K562 (cell line): ENCODE measurements around the gene MPL. TPM values are rescaled to one million over a fixed set of nuclear protein-coding genes. Genes with fewer than 3 reads are reported as not detected.

Source experiments
- ARID1B ChIP-seq: fragments of 450-650 bp; IDR thresholded peaks from 2 replicates; pipeline ENCODE4 v1.6.1; 2016; ENCODE audit warnings: antibody characterized with exemption, mild to moderate bottlenecking, inconsistent platforms
- ATF1 ChIP-seq, 2 experiments: fragments of 450-650 bp in 1 of 2; IDR thresholded peaks; 2 replicates each; pipeline ENCODE4 v1.6.1; 2016; ENCODE audit warnings: missing compliant biosample characterization in 1 of 2, missing genetic modification characterization in 1 of 2
- CBX8 ChIP-seq: fragments of 200-600 bp; sonication (generic); IDR thresholded peaks from 2 replicates; pipeline ENCODE4 v1.6.1; 2012; ENCODE audit warnings: borderline replicate concordance, mixed run types, low read depth, mild to moderate bottlenecking, moderate library complexity, mixed read lengths, low read length, control low read depth, inconsistent platforms; ENCODE audit not compliant: poor library complexity, severe bottlenecking; ENCODE audit errors: extremely low read depth
- CCAR2 ChIP-seq: fragments of 200-400 bp; formaldehyde crosslinking; IDR thresholded peaks from 2 replicates; pipeline ENCODE4 v1.6.1; 2017; ENCODE audit warnings: mild to moderate bottlenecking, low read depth, low read length
- CHD1 ChIP-seq: fragments of 200-600 bp; sonication (generic); IDR thresholded peaks from one replicate; pipeline ENCODE4 v1.6.1; 2012; ENCODE audit warnings: mild to moderate bottlenecking, moderate library complexity, low read length, inconsistent platforms
- CTBP1 ChIP-seq: fragments of 450-650 bp; IDR thresholded peaks from 2 replicates; pipeline ENCODE4 v1.6.1; 2016; ENCODE audit warnings: borderline replicate concordance
- FOS ChIP-seq: IDR thresholded peaks from 3 replicates; pipeline ENCODE4 v1.6.1; 2011; ENCODE audit not compliant: insufficient read length; ENCODE audit errors: extremely low read depth
- HDAC1 ChIP-seq, 2 experiments: fragments of 450-650 bp; IDR thresholded peaks; 2 replicates each; pipeline ENCODE4 v1.6.1; 2016 to 2017; ENCODE audit warnings: inconsistent platforms in 1 of 2, mild to moderate bottlenecking in 1 of 2, moderate library complexity in 1 of 2
- LEF1 ChIP-seq: fragments of 450-650 bp; IDR thresholded peaks from 2 replicates; pipeline ENCODE4 v1.6.1; 2016; ENCODE audit warnings: mild to moderate bottlenecking
- MBD2 ChIP-seq: sonication (generic); IDR thresholded peaks from 2 replicates; pipeline ENCODE4 v1.6.1; 2016; ENCODE audit warnings: low read depth, borderline replicate concordance
- MYC ChIP-seq, 2 experiments: fragments of 250-450 bp in 1 of 2; sonication (Bioruptor Pico) in 1 of 2; IDR thresholded peaks; 2 replicates each; pipeline versions ENCODE4 v1.5.1 to v1.6.1; 2012 to 2021; ENCODE audit warnings: low read depth in 2 of 2, borderline replicate concordance in 1 of 2, improper control_type of control experiment in 1 of 2, low read length in 1 of 2, mild to moderate bottlenecking in 1 of 2, moderate library complexity in 1 of 2
- NR2C1 ChIP-seq, 2 experiments: fragments of 450-650 bp; IDR thresholded peaks; 2 replicates each; pipeline ENCODE4 v1.6.1; 2017; ENCODE audit warnings: mild to moderate bottlenecking in 2 of 2, antibody characterized with exemption in 1 of 2, inconsistent platforms in 1 of 2, missing compliant biosample characterization in 1 of 2, missing genetic modification characterization in 1 of 2
- OTX1 ChIP-seq: fragments of 450-650 bp; formaldehyde crosslinking; IDR thresholded peaks from 2 replicates; pipeline ENCODE4 v1.4.0; 2022; ENCODE audit warnings: mild to moderate bottlenecking
- SMARCC2 ChIP-seq: fragments of 450-650 bp; IDR thresholded peaks from 2 replicates; pipeline ENCODE4 v1.6.1; 2017; ENCODE audit warnings: antibody characterized with exemption, moderate library complexity, mild to moderate bottlenecking, low read depth
- SMC3 ChIP-seq: conservative IDR thresholded peaks from 2 replicates; pipeline ENCODE4 v1.6.1; 2011; ENCODE audit warnings: low read depth, low read length, improper control_type of control experiment; ENCODE audit not compliant: insufficient read depth
- SPI1 ChIP-seq: IDR thresholded peaks from 2 replicates; pipeline ENCODE4 v1.6.1; 2011; ENCODE audit warnings: low read depth, low read length, control low read depth, borderline replicate concordance
- SREBF2 ChIP-seq: sonication (generic); formaldehyde crosslinking; IDR thresholded peaks from 2 replicates; pipeline ENCODE4 v1.4.0; 2020; ENCODE audit warnings: mild to moderate bottlenecking, missing genetic modification reagents
- TEAD2 ChIP-seq: fragments of 450-650 bp; IDR thresholded peaks from 2 replicates; pipeline ENCODE4 v1.6.1; 2016; ENCODE audit warnings: missing genetic modification characterization, control low read depth, missing compliant biosample characterization
- YBX1 ChIP-seq: fragments of 450-650 bp; IDR thresholded peaks from 2 replicates; pipeline ENCODE4 v1.7.1; 2016; ENCODE audit warnings: mild to moderate bottlenecking
- ZFP36 ChIP-seq: fragments of 150-350 bp; IDR thresholded peaks from 2 replicates; pipeline ENCODE4 v1.6.1; 2018; ENCODE audit warnings: low read length, low read depth; ENCODE audit not compliant: partially characterized antibody
- ZNF23 ChIP-seq: fragments of 250-450 bp; sonication (Bioruptor Pico); IDR thresholded peaks from 2 replicates; pipeline ENCODE4 v1.4.0; 2020; ENCODE audit warnings: mild to moderate bottlenecking
- ZNF311 ChIP-seq: fragments of 250-450 bp; sonication (Bioruptor Pico); IDR thresholded peaks from 2 replicates; pipeline ENCODE4 v1.4.0; 2020; ENCODE audit warnings: mild to moderate bottlenecking, moderate library complexity
- ZNF445 ChIP-seq: fragments of 250-450 bp; sonication (Bioruptor Pico); IDR thresholded peaks from 2 replicates; pipeline ENCODE4 v1.4.0; 2020; ENCODE audit warnings: low read depth, mild to moderate bottlenecking, moderate library complexity
- ZNF707 ChIP-seq: fragments of 250-450 bp; sonication (Bioruptor Pico); conservative IDR thresholded peaks from 2 replicates; pipeline ENCODE4 v1.8.0; 2022; ENCODE audit warnings: inconsistent platforms, mild to moderate bottlenecking, moderate library complexity
- polyA plus RNA-seq, 8 experiments: library from polyadenylated mRNA; depleted of rRNA in 4 of 8; stranded (reverse) in 5 of 8; unstranded in 3 of 8; fragments of >200 nt; fragmentation: Nextera tagmentation in 2 of 8; fragmentation: Illumina TruSeq in 1 of 8; extraction: Ambion mirVana in 2 of 8; extraction: Trizol in 1 of 8; gene quantifications; 2 replicates each; pipeline versions ENCODE4 v1.2.1 to v1.2.3, GENCODE V29; 2011 to 2014; ENCODE audit warnings: inconsistent platforms in 1 of 8, missing spikeins in 1 of 8
- total RNA-seq, 7 experiments: library from RNA; depleted of rRNA in 6 of 7; stranded (reverse); fragments of >200 nt in 6 of 7; fragmentation: Illumina TruSeq in 2 of 7; extraction: Trizol in 2 of 7; gene quantifications; 2 replicates each; pipeline versions ENCODE4 v1.2.1 to v1.2.3, GENCODE V29; 2011 to 2021; ENCODE audit warnings: low replicate concordance in 1 of 7
- TF ChIP-seq, protein P1 (sequence below): fragments of 250-450 bp; sonication (Bioruptor Pico); IDR thresholded peaks from 2 replicates; pipeline ENCODE4 v1.4.0; 2020; ENCODE audit warnings: borderline replicate concordance
- TF ChIP-seq, protein P2 (sequence below): fragments of 250-450 bp; sonication (Bioruptor Pico); IDR thresholded peaks from 2 replicates; pipeline ENCODE4 v1.8.0; 2022; ENCODE audit warnings: moderate library complexity, mild to moderate bottlenecking, inconsistent platforms

Gene MPL
- total and polyA plus RNA-seq, 9 of the 15 experiments (the other 6 are each of a cell fraction or from before 2014, with no cell fraction given), result not detected

DNA sequence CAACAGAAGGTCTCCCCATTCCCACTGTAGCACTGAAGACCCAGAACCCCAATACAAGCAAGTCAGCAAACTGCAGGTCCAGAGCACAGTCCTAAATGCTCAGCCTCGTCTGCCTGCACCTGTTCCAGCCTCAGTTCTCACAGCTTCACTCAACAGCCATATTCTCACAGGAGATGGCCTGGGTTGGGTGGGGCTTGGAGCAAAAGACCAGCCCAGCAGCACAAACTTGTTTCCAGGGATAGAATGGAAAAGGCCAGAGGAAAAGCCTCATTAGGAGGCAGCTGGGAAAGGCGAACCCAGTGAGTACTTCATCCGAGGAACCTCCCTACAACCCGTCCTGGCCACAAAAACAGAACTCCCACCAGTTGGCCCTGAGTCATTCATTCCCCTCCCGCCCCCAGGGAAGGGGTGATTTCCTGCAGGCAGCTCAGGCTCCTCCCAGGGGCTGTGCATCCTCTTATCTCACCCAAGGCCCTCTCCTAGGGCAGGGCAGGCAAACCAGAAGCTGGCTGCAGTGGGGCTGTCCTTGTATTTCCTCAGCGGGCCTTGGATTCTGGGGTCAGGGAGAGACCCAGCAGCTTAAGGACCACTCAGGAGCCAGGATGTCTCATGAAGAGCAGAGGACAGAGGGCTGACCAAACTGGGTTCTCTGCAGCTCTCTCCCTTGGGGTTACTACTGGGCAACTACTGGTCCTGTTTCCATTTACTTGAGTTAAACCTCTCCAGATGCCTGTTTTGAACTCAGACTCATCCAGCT is 7.4 kb upstream of the MPL start (continued):
- TF ChIP-seq NR2C1 (IDR thresholded peaks at IDR 0.05) (no peak), NR2C1 (tag; IDR thresholded peaks at IDR 0.05) (no peak), YBX1 (no peak), HDAC1 (IDR thresholded peaks at IDR 0.05) (peak in 1 of 2 experiments; percentile 57; a peak in 1 of 4 replicates), SMC3 (0 out of 2 replicates have a peak, but pooled peaks have one; percentile 8), ARID1B (peak; percentile 88), MBD2 (peak; percentile 78), CHD1 (no peak), TEAD2 (tag) (peak; percentile 57; the same call in 1 of the 2 replicates), ATF1 (CRISPR knock-in tag; IDR thresholded peaks at IDR 0.05) (no peak), ATF1 (tag; IDR thresholded peaks at IDR 0.05) (peak; percentile 42), CTBP1 (peak; percentile 92; the same call in 1 of the 2 replicates), ZNF707 (CRISPR knock-in tag) (no peak), FOS (peak; percentile 56), ZFP36 (peak; percentile 49), SREBF2 (CRISPR knock-in tag) (no peak), MYC (IDR thresholded peaks at IDR 0.05; ENCODE audit: low read depth, low read length) (peak; percentile 55), MYC (CRISPR knock-in tag; IDR thresholded peaks at IDR 0.05; ENCODE audit: borderline replicate concordance, low read depth) (no peak), ZNF445 (CRISPR knock-in tag) (no peak), LEF1 (peak; percentile 70), OTX1 (CRISPR knock-in tag) (peak; percentile 45; the same call in 1 of the 2 replicates), ZNF311 (CRISPR knock-in tag) (no peak), ZNF23 (CRISPR knock-in tag) (no peak), SMARCC2 (peak; percentile 78), SPI1 (peak; percentile 61), CCAR2 (no peak), CBX8 (no peak)
- TF ChIP-seq, protein P1, sequence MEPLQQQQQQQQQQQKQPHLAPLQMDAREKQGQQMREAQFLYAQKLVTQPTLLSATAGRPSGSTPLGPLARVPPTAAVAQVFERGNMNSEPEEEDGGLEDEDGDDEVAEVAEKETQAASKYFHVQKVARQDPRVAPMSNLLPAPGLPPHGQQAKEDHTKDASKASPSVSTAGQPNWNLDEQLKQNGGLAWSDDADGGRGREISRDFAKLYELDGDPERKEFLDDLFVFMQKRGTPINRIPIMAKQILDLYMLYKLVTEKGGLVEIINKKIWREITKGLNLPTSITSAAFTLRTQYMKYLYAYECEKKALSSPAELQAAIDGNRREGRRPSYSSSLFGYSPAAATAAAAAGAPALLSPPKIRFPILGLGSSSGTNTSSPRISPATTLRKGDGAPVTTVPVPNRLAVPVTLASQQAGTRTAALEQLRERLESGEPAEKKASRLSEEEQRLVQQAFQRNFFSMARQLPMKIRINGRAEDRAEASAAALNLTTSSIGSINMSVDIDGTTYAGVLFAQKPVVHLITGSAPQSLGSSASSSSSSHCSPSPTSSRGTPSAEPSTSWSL (CRISPR knock-in tag), result no peak
- TF ChIP-seq, protein P2, sequence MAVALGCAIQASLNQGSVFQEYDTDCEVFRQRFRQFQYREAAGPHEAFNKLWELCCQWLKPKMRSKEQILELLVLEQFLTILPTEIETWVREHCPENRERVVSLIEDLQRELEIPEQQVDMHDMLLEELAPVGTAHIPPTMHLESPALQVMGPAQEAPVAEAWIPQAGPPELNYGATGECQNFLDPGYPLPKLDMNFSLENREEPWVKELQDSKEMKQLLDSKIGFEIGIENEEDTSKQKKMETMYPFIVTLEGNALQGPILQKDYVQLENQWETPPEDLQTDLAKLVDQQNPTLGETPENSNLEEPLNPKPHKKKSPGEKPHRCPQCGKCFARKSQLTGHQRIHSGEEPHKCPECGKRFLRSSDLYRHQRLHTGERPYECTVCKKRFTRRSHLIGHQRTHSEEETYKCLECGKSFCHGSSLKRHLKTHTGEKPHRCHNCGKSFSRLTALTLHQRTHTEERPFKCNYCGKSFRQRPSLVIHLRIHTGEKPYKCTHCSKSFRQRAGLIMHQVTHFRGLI (CRISPR knock-in tag), result peak; percentile 23; the same call in 1 of the 2 replicates
